ENCODE data around the gene LITAF. TPM values are rescaled to one million over a fixed set of nuclear protein-coding genes. Genes with fewer than 3 reads are reported as not detected.

The LITAF gene
- total RNA-seq, 2 donors from 2014 or later = 144 to 211 TPM

GRCh38 chr16:11575223-11575589, 11.5 kb downstream of the LITAF start:
- DNase-seq = no peak
- no peaks in the 10 kb centered on the region for H3K4me1 ChIP-seq
- no peaks in the 10 kb centered on the region for H3K9me3 ChIP-seq
- H3K9ac ChIP-seq (ENCODE audit: low read depth in 2 of 2, low read length in 2 of 2) = no peak overlapping the region
- no peaks in the 10 kb centered on the region for H3K27me3 ChIP-seq
- intact Hi-C loops (cut with DNase I) = no loop called here
- H3K4me3 ChIP-seq = no peak overlapping the region
- no peak for TF ChIP-seq CTCF (IDR thresholded peaks at IDR 0.05)
- H3K27ac ChIP-seq = no peak overlapping the region
- no peaks in the 10 kb centered on the region for H3K36me3 ChIP-seq

- no peak for DNase-seq
- intact Hi-C loops (cut with DNase I) = no loop called here
- Histone ChIP-seq H3K9ac (ENCODE audit: low read depth in 2 of 2, low read length in 2 of 2) (no peak overlapping the region), H3K4me3 (no peak overlapping the region), H3K27me3 (no peaks in the 10 kb centered on the region), H3K27ac (no peak overlapping the region), H3K36me3 (no peaks in the 10 kb centered on the region), H3K4me1 (no peaks in the 10 kb centered on the region), H3K9me3 (no peaks in the 10 kb centered on the region)
- TF ChIP-seq CTCF (IDR thresholded peaks at IDR 0.05) = no peak
Observed at GRCh38 chr16:11572301-11572995, 14.3 kb downstream of the LITAF start.

GRCh38 chr16:11571549-11571948, 15.2 kb downstream of the LITAF start:
- no peak for TF ChIP-seq CTCF (IDR thresholded peaks at IDR 0.05)
- H3K27me3 ChIP-seq = no peaks in the 10 kb centered on the region
- no peak overlapping the region for H3K27ac ChIP-seq
- no peaks in the 10 kb centered on the region for H3K9me3 ChIP-seq
- no peaks in the 10 kb centered on the region for H3K36me3 ChIP-seq
- H3K9ac ChIP-seq (ENCODE audit: low read depth in 2 of 2, low read length in 2 of 2) = no peak overlapping the region
- H3K4me3 ChIP-seq = no peak overlapping the region
- DNase-seq = no peak
- no peaks in the 10 kb centered on the region for H3K4me1 ChIP-seq
- intact Hi-C loops (cut with DNase I) = no loop called here

- Histone ChIP-seq H3K9me3 (no peaks in the 10 kb centered on the region), H3K9ac (ENCODE audit: low read depth in 2 of 2, low read length in 2 of 2) (no peak overlapping the region), H3K4me1 (no peaks in the 10 kb centered on the region), H3K27me3 (no peaks in the 10 kb centered on the region), H3K4me3 (no peak overlapping the region), H3K27ac (no peak overlapping the region), H3K36me3 (no peaks in the 10 kb centered on the region)
- intact Hi-C loops (cut with DNase I) = no loop called here
- no peak for DNase-seq
- no peak for TF ChIP-seq CTCF (IDR thresholded peaks at IDR 0.05)
Observed at GRCh38 chr16:11570806-11571205, 15.9 kb downstream of the LITAF start.

- no peak overlapping the region for H3K9ac ChIP-seq (ENCODE audit: low read depth in 2 of 2, low read length in 2 of 2)
- no peaks in the 10 kb centered on the region for H3K36me3 ChIP-seq
- no peaks in the 10 kb centered on the region for H3K9me3 ChIP-seq
- intact Hi-C loops (cut with DNase I) = no loop called here
- H3K4me3 ChIP-seq = no peak overlapping the region
- no peak overlapping the region for H3K27ac ChIP-seq
- no peak for TF ChIP-seq CTCF (IDR thresholded peaks at IDR 0.05)
- no peaks in the 10 kb centered on the region for H3K4me1 ChIP-seq
- no peak for DNase-seq
- H3K27me3 ChIP-seq = no peaks in the 10 kb centered on the region
Observed at GRCh38 chr16:11570258-11570657, 16.5 kb downstream of the LITAF start.
